Caco-2 (cell line): Measurements from ENCODE around the gene HCFC1R1. TPM values are rescaled to one million over a fixed set of nuclear protein-coding genes. Genes with fewer than 3 reads are reported as not detected.

Experiments used
- BruUV-seq: library from RNA; stranded (reverse); fragments of 400-500 nt; replicated peaks from 2 replicates; lab custom pipeline; 2021; lab: Mats Ljungman, UMichigan
- CTCF ChIA-PET: fragments of 300-600 bp; sonication (Branson Sonifier 250); formaldehyde crosslinking; loops from one replicate; lab custom pipeline; 2022; ENCODE audit warnings: antibody characterized with exemption; lab: Charles Lee
- POLR2A ChIA-PET: fragments of 300-600 bp; sonication (Branson Sonifier 250); formaldehyde crosslinking; loops from one replicate; lab custom pipeline; 2022; ENCODE audit warnings: antibody characterized with exemption; lab: Charles Lee
- DNase-seq, 2 experiments: peaks; one replicate each; pipeline versions ENCODE4 v3.0.0 to v3.0.0-alpha.2; 2020 to 2022
- H3K27me3 ChIP-seq: replicated peaks from 2 replicates; pipeline ENCODE4 v1.6.0; 2011; ENCODE audit warnings: low read length; ENCODE audit not compliant: control insufficient read depth, insufficient read depth
- H3K36me3 ChIP-seq: 2 replicates; pipeline ENCODE4 v1.5.1; 2011; ENCODE audit warnings: low read length; ENCODE audit not compliant: control insufficient read depth, insufficient read depth
- H3K4me1 ChIP-seq: fragments of 250-450 bp; sonication (Bioruptor Pico); 2 replicates; pipeline ENCODE4 v1.5.1; 2020; ENCODE audit warnings: mild to moderate bottlenecking
- H3K4me3 ChIP-seq: 2 replicates; pipeline ENCODE4 v1.5.1; 2011; ENCODE audit warnings: low read depth, mild to moderate bottlenecking, control low read depth, low read length
- H3K9me3 ChIP-seq: fragments of 250-450 bp; sonication (Bioruptor Pico); 2 replicates; pipeline ENCODE4 v1.5.1; 2020; ENCODE audit warnings: mild to moderate bottlenecking, moderate library complexity
- H3K27ac Mint-ChIP-seq: one replicate; pipeline ENCODE4 v1.8.0; 2022; ENCODE audit warnings: mixed read lengths; ENCODE audit not compliant: unreplicated experiment
- H3K27me3 Mint-ChIP-seq: one replicate; pipeline ENCODE4 v1.8.0; 2022; ENCODE audit warnings: mixed read lengths; ENCODE audit not compliant: insufficient read depth, unreplicated experiment
- H3K36me3 Mint-ChIP-seq: one replicate; pipeline ENCODE4 v1.8.0; 2022; ENCODE audit warnings: mild to moderate bottlenecking, mixed read lengths; ENCODE audit not compliant: insufficient read depth, unreplicated experiment
- H3K4me1 Mint-ChIP-seq: one replicate; pipeline ENCODE4 v1.8.0; 2022; ENCODE audit warnings: low read depth, mixed read lengths; ENCODE audit not compliant: unreplicated experiment
- H3K4me3 Mint-ChIP-seq: one replicate; pipeline ENCODE4 v1.8.0; 2022; ENCODE audit warnings: mild to moderate bottlenecking, moderate library complexity, mixed read lengths; ENCODE audit not compliant: unreplicated experiment
- H3K9me3 Mint-ChIP-seq: one replicate; pipeline ENCODE4 v1.8.0; 2022; ENCODE audit warnings: mixed read lengths; ENCODE audit not compliant: unreplicated experiment
- intact Hi-C: fragments of 100-400 bp; cut with micrococcal nuclease; formaldehyde crosslinking; loops from one replicate; pipeline ENCODE4 v1.10.0; 2022; ENCODE audit not compliant: unreplicated experiment
- total RNA-seq: library from RNA; stranded (reverse); gene quantifications from 2 replicates; pipeline ENCODE4 v1.2.3, GENCODE V29; 2022
- TF ChIP-seq, protein P1 (sequence below), 2 experiments: fragments of 200-600 bp in 1 of 2; IDR thresholded peaks; 1 replicate in 1 of 2; 2 replicates in 1 of 2; pipeline versions ENCODE4 v1.5.1 to v1.8.0; 2011 to 2022; ENCODE audit warnings: antibody characterized with exemption in 1 of 2, control low read depth in 1 of 2, inconsistent platforms in 1 of 2, low read depth in 1 of 2, low read length in 1 of 2, mild to moderate bottlenecking in 1 of 2, moderate library complexity in 1 of 2; ENCODE audit not compliant: insufficient read depth in 1 of 2, severe bottlenecking in 1 of 2, unreplicated experiment in 1 of 2

The HCFC1R1 gene
- total RNA-seq, 1 experiment from 2014 or later = 44.9 TPM

DNA sequence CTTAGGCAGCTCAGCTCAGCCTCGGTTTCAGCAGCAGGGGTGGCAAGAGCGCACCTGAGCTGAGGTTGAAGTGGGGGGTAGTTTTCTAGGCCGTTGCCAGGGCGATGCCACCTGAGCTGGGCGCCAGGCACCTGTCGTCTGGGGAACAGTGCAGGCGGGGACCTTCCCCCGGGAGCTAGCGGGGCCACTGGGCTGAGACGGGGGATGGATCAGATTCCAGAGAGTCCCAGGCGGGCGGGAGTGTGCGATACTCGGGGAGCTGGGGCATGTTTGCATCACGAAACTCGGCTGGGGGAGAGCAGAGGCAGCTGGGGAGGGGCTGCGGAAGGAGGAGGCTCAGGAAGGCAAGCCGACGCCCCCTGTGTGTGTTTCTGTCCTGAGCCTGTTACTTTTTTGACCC, 11.5 kb downstream of the HCFC1R1 start:
- no peaks in the 10 kb centered on the region for H3K36me3 ChIP-seq
- H3K4me1 Mint-ChIP-seq = peaks cover 19% of the 10 kb centered on the region
- TF ChIP-seq, protein P1, sequence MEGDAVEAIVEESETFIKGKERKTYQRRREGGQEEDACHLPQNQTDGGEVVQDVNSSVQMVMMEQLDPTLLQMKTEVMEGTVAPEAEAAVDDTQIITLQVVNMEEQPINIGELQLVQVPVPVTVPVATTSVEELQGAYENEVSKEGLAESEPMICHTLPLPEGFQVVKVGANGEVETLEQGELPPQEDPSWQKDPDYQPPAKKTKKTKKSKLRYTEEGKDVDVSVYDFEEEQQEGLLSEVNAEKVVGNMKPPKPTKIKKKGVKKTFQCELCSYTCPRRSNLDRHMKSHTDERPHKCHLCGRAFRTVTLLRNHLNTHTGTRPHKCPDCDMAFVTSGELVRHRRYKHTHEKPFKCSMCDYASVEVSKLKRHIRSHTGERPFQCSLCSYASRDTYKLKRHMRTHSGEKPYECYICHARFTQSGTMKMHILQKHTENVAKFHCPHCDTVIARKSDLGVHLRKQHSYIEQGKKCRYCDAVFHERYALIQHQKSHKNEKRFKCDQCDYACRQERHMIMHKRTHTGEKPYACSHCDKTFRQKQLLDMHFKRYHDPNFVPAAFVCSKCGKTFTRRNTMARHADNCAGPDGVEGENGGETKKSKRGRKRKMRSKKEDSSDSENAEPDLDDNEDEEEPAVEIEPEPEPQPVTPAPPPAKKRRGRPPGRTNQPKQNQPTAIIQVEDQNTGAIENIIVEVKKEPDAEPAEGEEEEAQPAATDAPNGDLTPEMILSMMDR (IDR thresholded peaks at IDR 0.05; ENCODE audit: insufficient read depth in 1 of 2, low read depth in 1 of 2, low read length in 1 of 2, severe bottlenecking in 1 of 2, unreplicated experiment in 1 of 2) = no peak
- ChIA-PET CTCF (no interaction called here), POLR2A (no interaction called here)
- H3K27me3 Mint-ChIP-seq = no peaks in the 10 kb centered on the region
- peak overlapping the region; percentile 16 for H3K4me3 Mint-ChIP-seq
- BruUV-seq = no TSS peak
- no peaks in the 10 kb centered on the region for H3K27me3 ChIP-seq
- intact Hi-C loops = no loop called here
- no peaks in the 10 kb centered on the region for H3K9me3 ChIP-seq
- H3K4me1 ChIP-seq = peaks cover 69% of the 10 kb centered on the region
- peaks cover 13% of the 10 kb centered on the region for H3K36me3 Mint-ChIP-seq
- H3K27ac Mint-ChIP-seq = peak overlapping the region; percentile 50
- no peak overlapping the region for H3K4me3 ChIP-seq
- H3K9me3 Mint-ChIP-seq = no peaks in the 10 kb centered on the region
- peak in 1 of 2 experiments; percentile 42 for DNase-seq

DNA sequence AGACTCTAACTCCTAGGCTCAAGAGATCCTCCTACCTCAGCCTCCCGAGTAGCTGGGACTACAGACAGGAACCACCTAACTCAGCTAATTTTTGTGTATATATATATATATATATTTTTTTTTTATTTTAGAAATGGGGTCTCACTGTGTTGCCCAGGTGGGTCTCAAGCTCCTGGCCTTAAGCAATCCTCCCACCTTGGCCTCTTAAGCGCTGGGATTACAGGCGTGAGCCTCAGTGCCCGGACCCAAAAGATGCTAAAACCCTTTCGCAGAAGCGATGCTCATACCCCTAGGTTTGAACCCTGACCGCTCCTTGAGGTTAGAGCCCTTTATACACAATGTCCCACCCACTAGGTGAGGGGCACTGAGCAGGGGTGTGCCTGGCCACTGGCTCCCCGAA, 13.2 kb downstream of the HCFC1R1 start:
- POLR2A ChIA-PET = interaction anchor here (1.3 to 2.0 kb wide), 4 partner anchors 9 to 99 kb away, joined by 3 to 34 read pairs (median 8); partner anchors contain the start of genes FLYWCH1, HCFC1R1, THOC6 and TNFRSF12A
- Mint-ChIP-seq H3K4me3 (no peak overlapping the region), H3K9me3 (no peaks in the 10 kb centered on the region), H3K36me3 (peaks cover 19% of the 10 kb centered on the region), H3K27ac (peak overlapping the region; percentile 94), H3K4me1 (peaks cover 27% of the 10 kb centered on the region), H3K27me3 (no peaks in the 10 kb centered on the region)
- no peaks in the 10 kb centered on the region for H3K9me3 ChIP-seq
- CTCF ChIA-PET = interaction anchor here (1.0 to 1.8 kb wide), 6 partner anchors 9 to 21 kb away, joined by 3 to 12 read pairs (median 7); partner anchors contain the start of genes HCFC1R1, THOC6 and TNFRSF12A
- intact Hi-C loops = loop anchor here (1.0 kb wide), 1 partner anchor 10 kb away; the partner anchor contains the start of gene TNFRSF12A
- no peak for DNase-seq
- peaks cover 76% of the 10 kb centered on the region for H3K4me1 ChIP-seq
- BruUV-seq = TSS peak; percentile 28
- no peaks in the 10 kb centered on the region for H3K36me3 ChIP-seq
- H3K27me3 ChIP-seq = no peaks in the 10 kb centered on the region
- H3K4me3 ChIP-seq = no peak overlapping the region
- TF ChIP-seq, protein P1 (IDR thresholded peaks at IDR 0.05; ENCODE audit: insufficient read depth in 1 of 2, low read depth in 1 of 2, low read length in 1 of 2, severe bottlenecking in 1 of 2, unreplicated experiment in 1 of 2) = no peak

DNA sequence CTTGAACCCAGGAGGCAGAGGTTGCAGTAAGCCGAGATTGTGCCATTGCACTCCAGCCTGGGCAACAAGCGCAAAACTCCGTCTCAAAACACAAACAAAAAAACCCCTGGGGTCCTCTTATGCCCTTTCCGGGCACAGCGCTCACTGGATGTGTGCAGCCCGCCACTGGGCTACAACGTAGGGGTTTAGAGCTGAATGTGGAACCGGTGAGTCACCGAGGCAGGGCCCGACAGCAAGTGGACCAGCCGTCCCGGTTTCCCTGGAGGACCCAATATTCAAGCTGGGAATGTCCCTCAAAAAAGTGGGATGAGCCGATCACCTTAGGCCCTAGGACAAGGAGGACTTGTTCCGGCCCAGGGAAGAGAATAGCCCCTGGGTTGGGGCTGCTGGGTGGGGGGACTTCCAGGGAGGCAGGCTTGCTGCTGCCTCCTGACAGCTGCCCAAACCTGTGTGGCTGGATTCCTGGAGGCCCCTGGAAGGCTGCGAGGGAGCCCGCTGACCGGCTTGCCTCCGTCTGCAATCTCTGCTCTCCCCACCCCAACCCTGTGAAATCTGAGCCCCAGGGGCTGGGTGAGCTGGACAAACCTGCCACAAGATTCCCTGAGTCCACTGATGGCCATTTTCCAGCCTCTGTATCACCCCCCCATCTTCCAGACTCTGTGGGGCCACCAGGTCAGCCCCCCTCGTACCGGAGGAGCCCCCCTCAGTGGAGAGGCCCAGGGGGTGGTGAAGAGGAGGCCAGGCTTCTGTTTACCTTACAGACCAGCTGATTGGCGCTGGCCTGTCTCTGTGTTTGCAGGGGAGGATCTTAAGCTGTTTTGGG, 14.0 kb downstream of the HCFC1R1 start:
- BruUV-seq = no TSS peak
- TF ChIP-seq, protein P1 (IDR thresholded peaks at IDR 0.05; ENCODE audit: insufficient read depth in 1 of 2, low read depth in 1 of 2, low read length in 1 of 2, severe bottlenecking in 1 of 2, unreplicated experiment in 1 of 2) = no peak
- CTCF ChIA-PET = interaction anchor here (1.0 to 1.8 kb wide), 6 partner anchors 8 to 22 kb away, joined by 3 to 12 read pairs (median 7); partner anchors contain the start of genes HCFC1R1, THOC6 and TNFRSF12A
- Mint-ChIP-seq H3K27ac (peak overlapping the region; percentile 94), H3K9me3 (no peaks in the 10 kb centered on the region), H3K27me3 (no peaks in the 10 kb centered on the region), H3K4me1 (peaks cover 27% of the 10 kb centered on the region), H3K36me3 (peaks cover 23% of the 10 kb centered on the region), H3K4me3 (peak overlapping the region; percentile 45)
- Histone ChIP-seq H3K4me3 (no peak overlapping the region), H3K4me1 (peaks cover 77% of the 10 kb centered on the region), H3K36me3 (no peaks in the 10 kb centered on the region), H3K27me3 (no peaks in the 10 kb centered on the region), H3K9me3 (no peaks in the 10 kb centered on the region)
- DNase-seq = peak; percentile 96 to 97
- POLR2A ChIA-PET = interaction anchor here (0.6 to 2.0 kb wide), 5 partner anchors 10 to 272 kb away, joined by 3 to 34 read pairs (median 6); partner anchors contain the start of genes FLYWCH1, HCFC1R1, THOC6 and TNFRSF12A
- intact Hi-C loops = loop anchor here (1.0 kb wide), 1 partner anchor 11 kb away; the partner anchor contains the start of gene TNFRSF12A
